ENCODE results near the gene ALDH1A1. TPM values are rescaled to one million over a fixed set of nuclear protein-coding genes. Genes with fewer than 3 reads are reported as not detected.

ALDH1A1 gene
- polyA plus RNA-seq, 1 of the 3 experiments (the other 2 are of a cell fraction) = 0.03 TPM

DNA sequence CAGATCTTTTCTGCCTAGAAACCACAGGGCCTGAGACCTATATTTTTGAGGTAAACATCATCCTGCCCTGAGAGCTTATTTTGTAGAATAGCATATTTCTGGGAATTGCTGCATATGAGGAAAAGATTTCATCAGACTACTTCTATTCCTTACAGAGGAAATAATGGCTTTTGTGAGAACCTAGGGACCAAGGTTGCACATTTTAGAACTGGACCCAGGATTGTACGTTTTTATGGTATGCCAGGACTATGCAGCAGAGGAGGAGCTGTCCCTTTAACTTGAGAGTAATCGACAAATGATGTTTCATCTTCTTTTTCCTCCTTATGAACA, 2.2 kb upstream of the ALDH1A1 start:
- H3K79me2 ChIP-seq (ENCODE audit: insufficient read depth) = no peaks in the 10 kb centered on the region
- POLR2A ChIA-PET = no interaction called here
- H4K20me1 ChIP-seq (ENCODE audit: insufficient read depth) = no peaks in the 10 kb centered on the region
- no peak overlapping the region for H3K4me3 ChIP-seq (ENCODE audit: low read depth in 2 of 2, low read length in 1 of 2)
- no peaks in the 10 kb centered on the region for H3K9me2 ChIP-seq
- DNase-seq = no peak
- WGBS (ENCODE audit: low lambda C conversion rate) = 0% methylated on average over 2 of the region's 2 CpGs
- no peak overlapping the region for H3K4me2 ChIP-seq
- H3K27me3 ChIP-seq (ENCODE audit: insufficient read depth) = peaks cover 7% of the 10 kb centered on the region; the same call in 1 of the 2 replicates
- H3K9ac ChIP-seq = no peak overlapping the region
- CTCF ChIA-PET = no interaction called here
- no peaks in the 10 kb centered on the region for H3K9me3 ChIP-seq
- no peak for TF ChIP-seq GATA2 (CRISPR knock-in tag; IDR thresholded peaks at IDR 0.05)
- no peak for TF ChIP-seq MEF2A (IDR thresholded peaks at IDR 0.05; ENCODE audit: borderline replicate concordance, low read depth)
- TF ChIP-seq SIN3A (IDR thresholded peaks at IDR 0.05; ENCODE audit: borderline replicate concordance, low read depth, low read length) = no peak
- TF ChIP-seq, protein P1, sequence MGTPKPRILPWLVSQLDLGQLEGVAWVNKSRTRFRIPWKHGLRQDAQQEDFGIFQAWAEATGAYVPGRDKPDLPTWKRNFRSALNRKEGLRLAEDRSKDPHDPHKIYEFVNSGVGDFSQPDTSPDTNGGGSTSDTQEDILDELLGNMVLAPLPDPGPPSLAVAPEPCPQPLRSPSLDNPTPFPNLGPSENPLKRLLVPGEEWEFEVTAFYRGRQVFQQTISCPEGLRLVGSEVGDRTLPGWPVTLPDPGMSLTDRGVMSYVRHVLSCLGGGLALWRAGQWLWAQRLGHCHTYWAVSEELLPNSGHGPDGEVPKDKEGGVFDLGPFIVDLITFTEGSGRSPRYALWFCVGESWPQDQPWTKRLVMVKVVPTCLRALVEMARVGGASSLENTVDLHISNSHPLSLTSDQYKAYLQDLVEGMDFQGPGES (IDR thresholded peaks at IDR 0.05; ENCODE audit: low read depth, low read length) = no peak
- TF ChIP-seq, protein P2, sequence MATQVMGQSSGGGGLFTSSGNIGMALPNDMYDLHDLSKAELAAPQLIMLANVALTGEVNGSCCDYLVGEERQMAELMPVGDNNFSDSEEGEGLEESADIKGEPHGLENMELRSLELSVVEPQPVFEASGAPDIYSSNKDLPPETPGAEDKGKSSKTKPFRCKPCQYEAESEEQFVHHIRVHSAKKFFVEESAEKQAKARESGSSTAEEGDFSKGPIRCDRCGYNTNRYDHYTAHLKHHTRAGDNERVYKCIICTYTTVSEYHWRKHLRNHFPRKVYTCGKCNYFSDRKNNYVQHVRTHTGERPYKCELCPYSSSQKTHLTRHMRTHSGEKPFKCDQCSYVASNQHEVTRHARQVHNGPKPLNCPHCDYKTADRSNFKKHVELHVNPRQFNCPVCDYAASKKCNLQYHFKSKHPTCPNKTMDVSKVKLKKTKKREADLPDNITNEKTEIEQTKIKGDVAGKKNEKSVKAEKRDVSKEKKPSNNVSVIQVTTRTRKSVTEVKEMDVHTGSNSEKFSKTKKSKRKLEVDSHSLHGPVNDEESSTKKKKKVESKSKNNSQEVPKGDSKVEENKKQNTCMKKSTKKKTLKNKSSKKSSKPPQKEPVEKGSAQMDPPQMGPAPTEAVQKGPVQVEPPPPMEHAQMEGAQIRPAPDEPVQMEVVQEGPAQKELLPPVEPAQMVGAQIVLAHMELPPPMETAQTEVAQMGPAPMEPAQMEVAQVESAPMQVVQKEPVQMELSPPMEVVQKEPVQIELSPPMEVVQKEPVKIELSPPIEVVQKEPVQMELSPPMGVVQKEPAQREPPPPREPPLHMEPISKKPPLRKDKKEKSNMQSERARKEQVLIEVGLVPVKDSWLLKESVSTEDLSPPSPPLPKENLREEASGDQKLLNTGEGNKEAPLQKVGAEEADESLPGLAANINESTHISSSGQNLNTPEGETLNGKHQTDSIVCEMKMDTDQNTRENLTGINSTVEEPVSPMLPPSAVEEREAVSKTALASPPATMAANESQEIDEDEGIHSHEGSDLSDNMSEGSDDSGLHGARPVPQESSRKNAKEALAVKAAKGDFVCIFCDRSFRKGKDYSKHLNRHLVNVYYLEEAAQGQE (IDR thresholded peaks at IDR 0.05; ENCODE audit: low read depth, low read length) = no peak
- no peak for TF ChIP-seq NFIC (IDR thresholded peaks at IDR 0.05; ENCODE audit: borderline replicate concordance)
- no peak for TF ChIP-seq RFX5 (IDR thresholded peaks at IDR 0.05; ENCODE audit: low read length)
- no peak for TF ChIP-seq TAF1 (IDR thresholded peaks at IDR 0.05; ENCODE audit: borderline replicate concordance, low read depth, low read length)
- TF ChIP-seq, protein P3, sequence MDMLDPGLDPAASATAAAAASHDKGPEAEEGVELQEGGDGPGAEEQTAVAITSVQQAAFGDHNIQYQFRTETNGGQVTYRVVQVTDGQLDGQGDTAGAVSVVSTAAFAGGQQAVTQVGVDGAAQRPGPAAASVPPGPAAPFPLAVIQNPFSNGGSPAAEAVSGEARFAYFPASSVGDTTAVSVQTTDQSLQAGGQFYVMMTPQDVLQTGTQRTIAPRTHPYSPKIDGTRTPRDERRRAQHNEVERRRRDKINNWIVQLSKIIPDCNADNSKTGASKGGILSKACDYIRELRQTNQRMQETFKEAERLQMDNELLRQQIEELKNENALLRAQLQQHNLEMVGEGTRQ (IDR thresholded peaks at IDR 0.05; ENCODE audit: borderline replicate concordance, low read depth, low read length) = no peak
- TF ChIP-seq CHD2 (IDR thresholded peaks at IDR 0.05; ENCODE audit: low read length, partially characterized antibody) = no peak
- TF ChIP-seq GABPA (IDR thresholded peaks at IDR 0.05; ENCODE audit: low read depth) = no peak
- H3K4me1 ChIP-seq (ENCODE audit: control insufficient read depth in 1 of 2, insufficient read depth in 2 of 2, low read depth in 1 of 2, low read length in 1 of 2) = no peaks in the 10 kb centered on the region
- H3K27ac ChIP-seq (ENCODE audit: low read depth in 2 of 2, low read length in 1 of 2) = no peak overlapping the region
- no peak overlapping the region for H2AFZ ChIP-seq (ENCODE audit: low read depth)
- no peaks in the 10 kb centered on the region for H3F3A ChIP-seq (replicated peaks; ENCODE audit: insufficient read depth)
- no peaks in the 10 kb centered on the region for H3K36me3 ChIP-seq (replicated peaks in 1 of 2; ENCODE audit: control insufficient read depth in 1 of 2, insufficient read depth in 2 of 2, low read length in 1 of 2)
